ENCODE measurements around the gene TAPBPL.

- TF ChIP-seq POLR2A (IDR thresholded peaks at IDR 0.05) (no peak), CTCF (IDR thresholded peaks at IDR 0.05) (no peak)
These were observed 5.5 kb downstream of the TAPBPL start for GRCh38 chr12:6457220-6457945.

Measured in ovary (tissue), 3 donors.